B cell (primary cell): ENCODE data around the gene NR5A2. TPM values are rescaled to one million over a fixed set of nuclear protein-coding genes. Genes with fewer than 3 reads are reported as not detected.
A peak's percentile ranks its signal among the peaks of the same experiment; 100 is the strongest.

ENCODE experiments used
- ATAC-seq: fragments of 200-7000 bp; cut with Tn5 transposase; one replicate; pipeline ENCODE4 v1.10.0; 2021; ENCODE audit warnings: low read depth, mild to moderate bottlenecking, moderate number of reproducible peaks, moderate library complexity
- CTCF ChIA-PET: fragments of 350-600 bp; sonication (Branson Sonifier 250); formaldehyde crosslinking; loops from one replicate; lab custom pipeline; 2021; ENCODE audit warnings: antibody characterized with exemption, inconsistent platforms; lab: Charles Lee
- POLR2A ChIA-PET: fragments of 350-600 bp; sonication (Branson Sonifier 250); formaldehyde crosslinking; loops from one replicate; lab custom pipeline; 2021; ENCODE audit warnings: antibody characterized with exemption; lab: Charles Lee
- DNase-seq: peaks from one replicate; pipeline ENCODE4 v3.0.0; 2013
- H2AFZ ChIP-seq: 2 replicates; pipeline ENCODE4 v1.6.1; 2012; ENCODE audit warnings: mild to moderate bottlenecking, low read depth, low read length; ENCODE audit not compliant: insufficient read depth, poor library complexity, severe bottlenecking
- H3K27ac ChIP-seq, 2 donors: 1 replicate in 1 of 2; 2 replicates in 1 of 2; pipeline ENCODE4 v1.5.1; 2012 to 2013; ENCODE audit warnings: low read length in 2 of 2, mild to moderate bottlenecking in 2 of 2, moderate library complexity in 1 of 2
- H3K27me3 ChIP-seq, 4 experiments: fragments of 200-600 bp in 1 of 4; sonication (generic) in 1 of 4; replicated peaks in 1 of 4; 1 replicate in 2 of 4; 2 replicates in 2 of 4; pipeline versions ENCODE4 v1.6.1 to v1.7.0; 2013 to 2016; ENCODE audit warnings: low read length in 3 of 4, mild to moderate bottlenecking in 2 of 4, mixed read lengths in 1 of 4, moderate library complexity in 1 of 4; ENCODE audit not compliant: insufficient read depth in 4 of 4, control insufficient read depth in 3 of 4; ENCODE audit errors: control extremely low read depth in 1 of 4
- H3K36me3 ChIP-seq, 2 experiments: replicated peaks in 1 of 2; 1 replicate in 1 of 2; 2 replicates in 1 of 2; pipeline versions ENCODE4 v1.6.1 to v1.7.1; 2013; ENCODE audit warnings: low read length in 1 of 2; ENCODE audit not compliant: insufficient read depth in 2 of 2, control insufficient read depth in 1 of 2; ENCODE audit errors: control extremely low read depth in 1 of 2, extremely low read depth in 1 of 2
- H3K4me1 ChIP-seq, 2 donors: fragments of 200-600 bp in 1 of 2; sonication (generic) in 1 of 2; 1 replicate in 1 of 2; 2 replicates in 1 of 2; pipeline versions ENCODE4 v1.5.1 to v1.6.1; 2013 to 2017; ENCODE audit warnings: low read length in 2 of 2; ENCODE audit not compliant: control insufficient read depth in 2 of 2, insufficient read depth in 2 of 2
- H3K4me2 ChIP-seq: replicated peaks from 2 replicates; pipeline ENCODE3; 2012; ENCODE audit warnings: mild to moderate bottlenecking, low read depth, low read length; ENCODE audit not compliant: poor library complexity, severe bottlenecking
- H3K4me3 ChIP-seq, 5 experiments: fragments of 200-600 bp in 1 of 5; sonication (generic) in 1 of 5; 1 replicate in 3 of 5; 2 replicates in 2 of 5; pipeline versions ENCODE4 v1.5.1 to v1.7.0; 2011 to 2016; ENCODE audit warnings: low read length in 4 of 5, mild to moderate bottlenecking in 4 of 5, low read depth in 2 of 5, control low read depth in 1 of 5, moderate library complexity in 1 of 5; ENCODE audit not compliant: insufficient read depth in 1 of 5; ENCODE audit errors: control extremely low read depth in 1 of 5, extremely low read depth in 1 of 5
- H3K79me2 ChIP-seq: fragments of 200-600 bp; sonication (generic); one replicate; pipeline ENCODE4 v1.6.0; 2016; ENCODE audit warnings: low read length; ENCODE audit not compliant: control insufficient read depth, insufficient read depth
- H3K9ac ChIP-seq: fragments of 200-600 bp; sonication (generic); 2 replicates; pipeline ENCODE4 v1.6.1; 2017; ENCODE audit warnings: mild to moderate bottlenecking, low read length, moderate library complexity
- H3K9me3 ChIP-seq, 3 donors: one replicate each; pipeline versions ENCODE4 v1.6.1 to v1.7.1; 2013; ENCODE audit warnings: low read length in 2 of 3; ENCODE audit not compliant: control insufficient read depth in 2 of 3, insufficient read depth in 1 of 3; ENCODE audit errors: control extremely low read depth in 1 of 3
- H4K20me1 ChIP-seq: 2 replicates; pipeline ENCODE4 v1.6.0; 2012; ENCODE audit warnings: mild to moderate bottlenecking, low read length; ENCODE audit not compliant: insufficient read depth, control insufficient read depth, poor library complexity, severe bottlenecking
- H3K27ac Mint-ChIP-seq: one replicate; pipeline ENCODE4 v1.8.0; 2021; ENCODE audit warnings: mixed read lengths
- H3K27me3 Mint-ChIP-seq: one replicate; pipeline ENCODE4 v1.8.0; 2021; ENCODE audit warnings: mixed read lengths
- H3K4me1 Mint-ChIP-seq: one replicate; pipeline ENCODE4 v1.8.0; 2021; ENCODE audit warnings: mixed read lengths
- H3K4me3 Mint-ChIP-seq: one replicate; pipeline ENCODE4 v1.8.0; 2021; ENCODE audit warnings: mixed read lengths
- H3K9me3 Mint-ChIP-seq: one replicate; pipeline ENCODE4 v1.8.0; 2022; ENCODE audit warnings: mixed read lengths; ENCODE audit not compliant: insufficient read depth
- EZH2 ChIP-seq: IDR thresholded peaks from 2 replicates; pipeline ENCODE4 v1.6.1; 2012; ENCODE audit warnings: borderline replicate concordance, low read depth, mild to moderate bottlenecking, moderate library complexity, low read length; ENCODE audit not compliant: insufficient read depth, poor library complexity, severe bottlenecking
- WGBS: methylation state at CpG from one replicate; pipeline ENCODE4 v1.1.5; 2013; ENCODE audit warnings: missing lambda C conversion rate; ENCODE audit not compliant: insufficient coverage; 5-methylcytosine and 5-hydroxymethylcytosine counted together
- intact Hi-C: fragments of 100-400 bp; cut with micrococcal nuclease; formaldehyde crosslinking; loops from one replicate; pipeline ENCODE4 v1.10.0; 2022
- polyA plus RNA-seq: library from polyadenylated mRNA; depleted of rRNA; stranded (reverse); fragments of >200 nt; gene quantifications from 2 replicates; pipeline ENCODE4 v1.2.3, GENCODE V29; 2012
- total RNA-seq, 2 donors: library from RNA; stranded (reverse); fragments of 120-200 nt in 1 of 2; gene quantifications; 1 replicate in 1 of 2; 2 replicates in 1 of 2; pipeline versions ENCODE4 v1.2.3 to v1.2.4, GENCODE V29; 2013 to 2022
- TF ChIP-seq, protein P1 (sequence below): fragments of 200-600 bp; IDR thresholded peaks from one replicate; pipeline ENCODE4 v1.8.0; 2022; ENCODE audit warnings: antibody characterized with exemption, mild to moderate bottlenecking

Gene NR5A2
- total and polyA plus RNA-seq, 2 donors (not counting 1 experiment from before 2014, with no cell fraction given): 0.07 TPM; not detected in 1

DNA sequence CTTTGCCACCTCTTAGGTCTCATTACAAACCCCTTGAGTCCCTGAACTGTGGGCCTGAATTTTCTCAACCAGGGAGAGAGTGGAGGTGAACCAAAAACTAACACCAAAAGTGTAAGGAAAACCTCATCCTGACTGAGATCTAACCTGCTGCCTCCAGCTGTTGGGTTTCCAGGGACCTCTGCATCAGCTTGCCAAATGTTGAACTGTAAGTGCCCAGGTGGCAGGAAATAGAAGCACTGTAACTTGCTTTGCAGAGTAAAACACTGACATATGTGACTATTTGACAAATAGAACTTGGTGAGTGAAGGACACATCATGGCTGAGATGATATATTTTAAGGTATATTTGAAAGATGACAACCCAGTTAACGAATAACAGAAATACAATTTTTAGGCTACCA is 48.4 kb upstream of the NR5A2 start:
- peaks cover 0 to 80% (median 41%) of the 10 kb centered on the region in 4 experiments for H3K27me3 ChIP-seq
- no peak overlapping the region for H3K4me3 ChIP-seq
- H3K4me1 ChIP-seq: peaks cover 18 to 25% of the 10 kb centered on the region in 2 donors
- no peak overlapping the region for H3K27ac ChIP-seq
- peaks cover 62% of the 10 kb centered on the region for H3K27me3 Mint-ChIP-seq
- H3K4me2 ChIP-seq: no peak overlapping the region
- H4K20me1 ChIP-seq: no peaks in the 10 kb centered on the region
- DNase-seq (peak; percentile 9), ATAC-seq (no peak)
- no peak overlapping the region for H3K4me3 Mint-ChIP-seq
- H3K4me1 Mint-ChIP-seq: peaks cover 24% of the 10 kb centered on the region
- intact Hi-C loops: no loop called here
- H3K36me3 ChIP-seq: no peaks in the 10 kb centered on the region
- H2AFZ ChIP-seq: no peak overlapping the region
- peaks cover 0 to 4% (median 0%) of the 10 kb centered on the region in 3 donors for H3K9me3 ChIP-seq
- POLR2A ChIA-PET: no interaction called here
- H3K79me2 ChIP-seq: no peaks in the 10 kb centered on the region
- H3K9me3 Mint-ChIP-seq: no peaks in the 10 kb centered on the region
- CTCF ChIA-PET: no interaction called here
- no peak overlapping the region for H3K27ac Mint-ChIP-seq
- H3K9ac ChIP-seq: no peak overlapping the region
- TF ChIP-seq, protein P1, sequence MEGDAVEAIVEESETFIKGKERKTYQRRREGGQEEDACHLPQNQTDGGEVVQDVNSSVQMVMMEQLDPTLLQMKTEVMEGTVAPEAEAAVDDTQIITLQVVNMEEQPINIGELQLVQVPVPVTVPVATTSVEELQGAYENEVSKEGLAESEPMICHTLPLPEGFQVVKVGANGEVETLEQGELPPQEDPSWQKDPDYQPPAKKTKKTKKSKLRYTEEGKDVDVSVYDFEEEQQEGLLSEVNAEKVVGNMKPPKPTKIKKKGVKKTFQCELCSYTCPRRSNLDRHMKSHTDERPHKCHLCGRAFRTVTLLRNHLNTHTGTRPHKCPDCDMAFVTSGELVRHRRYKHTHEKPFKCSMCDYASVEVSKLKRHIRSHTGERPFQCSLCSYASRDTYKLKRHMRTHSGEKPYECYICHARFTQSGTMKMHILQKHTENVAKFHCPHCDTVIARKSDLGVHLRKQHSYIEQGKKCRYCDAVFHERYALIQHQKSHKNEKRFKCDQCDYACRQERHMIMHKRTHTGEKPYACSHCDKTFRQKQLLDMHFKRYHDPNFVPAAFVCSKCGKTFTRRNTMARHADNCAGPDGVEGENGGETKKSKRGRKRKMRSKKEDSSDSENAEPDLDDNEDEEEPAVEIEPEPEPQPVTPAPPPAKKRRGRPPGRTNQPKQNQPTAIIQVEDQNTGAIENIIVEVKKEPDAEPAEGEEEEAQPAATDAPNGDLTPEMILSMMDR: no peak
- TF ChIP-seq EZH2: no peak
- WGBS: no CpG with 5 or more reads among the region's 1 CpG

DNA sequence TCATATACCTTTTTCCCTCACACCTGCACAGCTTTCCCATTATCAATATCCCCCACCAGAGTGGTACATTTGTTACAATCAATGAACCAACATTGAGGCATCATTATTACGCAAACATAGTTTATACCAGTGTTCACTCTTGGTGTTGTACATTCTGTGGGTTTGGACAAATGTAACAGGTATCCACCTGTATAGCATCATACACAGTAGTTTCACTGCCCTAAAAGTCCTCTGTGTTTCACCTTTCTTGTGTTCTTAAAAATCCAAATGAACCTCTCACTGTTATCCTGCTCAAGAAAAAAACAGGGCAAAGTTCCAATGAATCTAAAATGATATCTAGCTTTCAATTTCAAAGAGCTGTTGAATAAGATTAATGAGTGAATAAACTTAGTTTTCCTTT is 45.9 kb upstream of the NR5A2 start:
- no CpG with 5 or more reads among the region's 1 CpG for WGBS
- no peak overlapping the region for H3K4me3 ChIP-seq
- POLR2A ChIA-PET: no interaction called here
- CTCF ChIA-PET: no interaction called here
- H3K36me3 ChIP-seq: no peaks in the 10 kb centered on the region
- DNase-seq (no peak), ATAC-seq (no peak)
- peaks cover 0 to 65% (median 37%) of the 10 kb centered on the region in 4 experiments for H3K27me3 ChIP-seq
- H2AFZ ChIP-seq: no peak overlapping the region
- no peak overlapping the region for H3K4me2 ChIP-seq
- no peaks in the 10 kb centered on the region for H3K79me2 ChIP-seq
- peaks cover 0 to 4% (median 0%) of the 10 kb centered on the region in 3 donors for H3K9me3 ChIP-seq
- Mint-ChIP-seq H3K4me1 (peaks cover 23% of the 10 kb centered on the region), H3K4me3 (no peak overlapping the region), H3K9me3 (no peaks in the 10 kb centered on the region), H3K27ac (no peak overlapping the region), H3K27me3 (peaks cover 60% of the 10 kb centered on the region)
- H4K20me1 ChIP-seq: no peaks in the 10 kb centered on the region
- no peak overlapping the region for H3K27ac ChIP-seq
- no peak for TF ChIP-seq EZH2
- TF ChIP-seq, protein P1: no peak
- H3K9ac ChIP-seq: no peak overlapping the region
- intact Hi-C loops: no loop called here
- H3K4me1 ChIP-seq: peaks cover 18 to 24% of the 10 kb centered on the region in 2 donors
